HepG2 (cell line): Measurements from ENCODE around the gene IGSF5. TPM values are rescaled to one million over a fixed set of nuclear protein-coding genes. Genes with fewer than 3 reads are reported as not detected.

ENCODE experiments used
- ATAC-seq: fragments of 200-7000 bp; cut with Tn5 transposase; 3 replicates; pipeline ENCODE4 v1.9.1; 2020; ENCODE audit warnings: mild to moderate bottlenecking, moderate library complexity
- BruUV-seq: library from RNA; stranded (reverse); fragments of 400-500 nt; replicated peaks from 2 replicates; lab custom pipeline; 2021; lab: Mats Ljungman, UMichigan
- CTCF ChIA-PET: fragments of 300-600 bp; formaldehyde crosslinking; extraction: SDS; loops from one replicate; lab custom pipeline; 2021; ENCODE audit warnings: low total read pairs, inconsistent platforms, low intra/inter-chr PET ratio; lab: Yijun Ruan, JAX
- POLR2A ChIA-PET: fragments of 350-600 bp; sonication (Branson Sonifier 250); formaldehyde crosslinking; loops from one replicate; lab custom pipeline; 2020; ENCODE audit warnings: antibody characterized with exemption, inconsistent platforms; lab: Yijun Ruan, JAX
- DNase-seq: peaks from one replicate; pipeline ENCODE4 v3.0.0-alpha.2; 2015; ENCODE audit warnings: low spot score
- FAIRE-seq: peaks from 3 replicates; lab custom pipeline; 2011; peaks lifted over from hg19 to GRCh38; lab: Jason Lieb, UNC
- H2AFZ ChIP-seq: one replicate; pipeline ENCODE4 v1.6.1; 2011; ENCODE audit warnings: low read length, inconsistent platforms
- H3K27ac ChIP-seq: fragments of 300-600 bp; 3 replicates; pipeline ENCODE4 v1.8.0; 2011; ENCODE audit warnings: mixed run types, mild to moderate bottlenecking, mixed read lengths, low read length, inconsistent platforms; ENCODE audit not compliant: insufficient read depth; ENCODE audit errors: extremely low read length
- H3K27me3 ChIP-seq, 2 experiments: fragments of 200-600 bp in 1 of 2; 2 replicates in 1 of 2; 3 replicates in 1 of 2; pipeline versions ENCODE4 v1.6.0 to v1.8.0; 2011; ENCODE audit warnings: low read length in 2 of 2, mild to moderate bottlenecking in 2 of 2, moderate library complexity in 2 of 2, inconsistent platforms in 1 of 2; ENCODE audit not compliant: insufficient read depth in 2 of 2, control insufficient read depth in 1 of 2
- H3K36me3 ChIP-seq, 2 experiments: fragments of 200-600 bp in 1 of 2; replicated peaks in 1 of 2; 2 replicates in 1 of 2; 3 replicates in 1 of 2; pipeline versions ENCODE4 v1.5.1 to v1.8.0; 2011; ENCODE audit warnings: low read length in 2 of 2, inconsistent platforms in 1 of 2; ENCODE audit not compliant: insufficient read depth in 2 of 2, control insufficient read depth in 1 of 2
- H3K4me1 ChIP-seq: 2 replicates; pipeline ENCODE4 v1.5.1; 2012; ENCODE audit warnings: low read length, inconsistent platforms; ENCODE audit not compliant: insufficient read depth
- H3K4me2 ChIP-seq: 2 replicates; pipeline ENCODE4 v1.6.0; 2011; ENCODE audit warnings: low read depth, low read length, inconsistent platforms
- H3K4me3 ChIP-seq, 3 experiments: fragments of 200-600 bp in 1 of 3; sonication (generic), shearing (Covaris generic) in 1 of 3; replicated peaks in 1 of 3; 2 replicates each; pipeline ENCODE4 v1.5.1; 2011 to 2016; ENCODE audit warnings: low read length in 3 of 3, inconsistent platforms in 2 of 3, low read depth in 2 of 3, mild to moderate bottlenecking in 2 of 3, control low read depth in 1 of 3, mixed read lengths in 1 of 3; ENCODE audit not compliant: insufficient read depth in 1 of 3
- H3K79me2 ChIP-seq: one replicate; pipeline ENCODE4 v1.6.1; 2011; ENCODE audit warnings: low read length, inconsistent platforms; ENCODE audit not compliant: insufficient read depth
- H3K9ac ChIP-seq: 2 replicates; pipeline ENCODE4 v1.6.0; 2011; ENCODE audit warnings: mild to moderate bottlenecking, low read depth, low read length, inconsistent platforms; ENCODE audit not compliant: insufficient read depth
- H3K9me3 ChIP-seq: 2 replicates; pipeline ENCODE4 v1.5.1; 2012; ENCODE audit warnings: mild to moderate bottlenecking, low read length
- H4K20me1 ChIP-seq: 2 replicates; pipeline ENCODE4 v1.6.0; 2011; ENCODE audit warnings: inconsistent platforms, mild to moderate bottlenecking, low read length, moderate library complexity; ENCODE audit not compliant: insufficient read depth
- ARNTL ChIP-seq: sonication (generic); formaldehyde crosslinking; IDR thresholded peaks from 2 replicates; pipeline ENCODE4 v1.4.0; 2020; ENCODE audit warnings: mild to moderate bottlenecking, missing genetic modification reagents
- ATF7 ChIP-seq, 2 experiments: fragments of 450-650 bp in 1 of 2; sonication (generic) in 1 of 2; formaldehyde crosslinking in 1 of 2; IDR thresholded peaks; 2 replicates each; pipeline versions ENCODE4 v1.4.0 to v1.6.1; 2016 to 2020; ENCODE audit warnings: antibody characterized with exemption in 1 of 2, mild to moderate bottlenecking in 1 of 2, missing genetic modification reagents in 1 of 2
- ATF7-NPFF ChIP-seq: sonication (generic); formaldehyde crosslinking; IDR thresholded peaks from 2 replicates; pipeline ENCODE4 v1.8.1; 2023; ENCODE audit warnings: mild to moderate bottlenecking, low read depth, missing genetic modification reagents, moderate library complexity
- CREB1 ChIP-seq, 2 experiments: fragments of 450-650 bp in 1 of 2; IDR thresholded peaks; 2 replicates each; pipeline ENCODE4 v1.6.1; 2016 to 2017; ENCODE audit warnings: control low read depth in 1 of 2, mild to moderate bottlenecking in 1 of 2, missing compliant biosample characterization in 1 of 2, missing genetic modification characterization in 1 of 2
- HDAC1 ChIP-seq: sonication (generic); formaldehyde crosslinking; IDR thresholded peaks from 2 replicates; pipeline ENCODE4 v1.5.1; 2020; ENCODE audit warnings: mild to moderate bottlenecking, missing genetic modification reagents
- NFYB ChIP-seq: sonication (generic); formaldehyde crosslinking; IDR thresholded peaks from 2 replicates; pipeline ENCODE4 v1.4.0; 2020; ENCODE audit warnings: missing genetic modification reagents
- SMC3 ChIP-seq: IDR thresholded peaks from 2 replicates; pipeline ENCODE4 v1.6.1; 2011; ENCODE audit warnings: low read length, improper control_type of control experiment
- ZBTB42 ChIP-seq: sonication (generic); formaldehyde crosslinking; IDR thresholded peaks from 2 replicates; pipeline ENCODE4 v1.5.0; 2020; ENCODE audit warnings: mild to moderate bottlenecking, missing genetic modification reagents
- ZNF556 ChIP-seq: sonication (generic); formaldehyde crosslinking; IDR thresholded peaks from 2 replicates; pipeline ENCODE4 v1.4.0; 2020; ENCODE audit warnings: mild to moderate bottlenecking, missing genetic modification reagents, borderline replicate concordance
- WGBS: methylation state at CpG from one replicate; pipeline ENCODE4 v1.1.6; 2017; ENCODE audit warnings: low lambda C conversion rate; 5-methylcytosine and 5-hydroxymethylcytosine counted together
- in situ Hi-C: cut with HindIII; loops from 2 replicates; pipeline ENCODE4 v1.10.0; 2017; ENCODE audit warnings: low pct_unique_long_range_greater_than_20kb; ENCODE audit not compliant: extremely low pct_ligation_motif_present
- intact Hi-C: fragments of 100-400 bp; cut with micrococcal nuclease; formaldehyde crosslinking; loops from one replicate; pipeline ENCODE4 v1.10.0; 2022; ENCODE audit not compliant: unreplicated experiment
- polyA plus RNA-seq, 8 experiments: library from polyadenylated mRNA; depleted of rRNA in 3 of 8; stranded (reverse) in 7 of 8; unstranded in 1 of 8; fragments of >200 nt; fragmentation: Illumina TruSeq in 4 of 8; extraction: Trizol in 4 of 8; gene quantifications; 2 replicates each; pipeline versions ENCODE4 v1.2.1 to v1.2.3, GENCODE V29; 2011 to 2016; ENCODE audit warnings: low read depth in 4 of 8, missing spikeins in 1 of 8, mixed read lengths in 1 of 8; ENCODE audit not compliant: insufficient read depth in 1 of 8
- total RNA-seq, 5 experiments: library from RNA; depleted of rRNA; stranded (reverse); fragments of >200 nt; fragmentation: Illumina TruSeq; extraction: Trizol; gene quantifications; 2 replicates each; pipeline ENCODE4 v1.2.3, GENCODE V29; 2016; ENCODE audit warnings: low read depth in 1 of 5
- TF ChIP-seq, protein P1 (sequence below): sonication (generic); formaldehyde crosslinking; IDR thresholded peaks from 2 replicates; pipeline ENCODE4 v1.5.1; 2020; ENCODE audit warnings: mild to moderate bottlenecking, missing genetic modification reagents, moderate library complexity
- TF ChIP-seq, protein P2 (sequence below): sonication (generic); formaldehyde crosslinking; IDR thresholded peaks from 2 replicates; pipeline ENCODE4 v1.4.0; 2020; ENCODE audit warnings: low read depth, mild to moderate bottlenecking, missing genetic modification reagents
- TF ChIP-seq, protein P3 (sequence below): sonication (generic); formaldehyde crosslinking; conservative IDR thresholded peaks from 2 replicates; pipeline ENCODE4 v1.4.0; 2020; ENCODE audit warnings: missing genetic modification reagents
- TF ChIP-seq, protein P4 (sequence below): sonication (generic); formaldehyde crosslinking; IDR thresholded peaks from 2 replicates; pipeline ENCODE4 v1.4.0; 2020; ENCODE audit warnings: missing genetic modification reagents, borderline replicate concordance
- TF ChIP-seq, protein P5 (sequence below): sonication (generic); formaldehyde crosslinking; IDR thresholded peaks from 2 replicates; pipeline ENCODE4 v1.5.0; 2020; ENCODE audit warnings: missing genetic modification reagents

The IGSF5 gene
- total and polyA plus RNA-seq, 2 of the 13 experiments (the other 11 are each of a cell fraction or from before 2014, with no cell fraction given): not detected

DNA sequence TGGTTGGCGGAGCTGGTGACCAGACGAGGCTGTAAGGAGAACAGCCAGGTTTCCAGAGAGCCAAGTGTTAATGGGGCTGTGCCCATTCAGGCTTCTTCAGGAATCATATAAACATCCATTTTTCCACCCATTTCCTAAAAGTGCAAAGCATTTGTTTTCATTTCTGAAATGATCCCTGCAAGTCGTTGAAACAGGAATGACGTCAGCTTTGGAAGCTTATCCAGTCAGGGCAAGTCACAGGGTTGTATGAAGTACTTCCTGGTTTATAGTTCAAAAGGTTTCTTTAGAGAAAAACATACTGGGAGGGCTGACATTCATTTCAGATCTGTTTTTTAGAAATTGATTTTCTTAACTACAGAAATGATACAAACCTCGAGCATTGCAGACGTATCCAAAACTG is 29.2 kb downstream of the IGSF5 start:
- H3K27ac ChIP-seq: no peak overlapping the region
- FAIRE-seq (no peak), DNase-seq (no peak), ATAC-seq (no peak)
- no peak for TF ChIP-seq NFYB (CRISPR knock-in tag)
- no peak for TF ChIP-seq ATF7-NPFF (CRISPR knock-in tag)
- no peak for TF ChIP-seq ZBTB42 (CRISPR knock-in tag)
- TF ChIP-seq ATF7 (IDR thresholded peaks at IDR 0.05): peak; percentile 69; the same call in 1 of the 2 replicates
- no peak for TF ChIP-seq ATF7 (CRISPR knock-in tag; IDR thresholded peaks at IDR 0.05)
- TF ChIP-seq ZNF556 (CRISPR knock-in tag): no peak
- TF ChIP-seq, protein P1, sequence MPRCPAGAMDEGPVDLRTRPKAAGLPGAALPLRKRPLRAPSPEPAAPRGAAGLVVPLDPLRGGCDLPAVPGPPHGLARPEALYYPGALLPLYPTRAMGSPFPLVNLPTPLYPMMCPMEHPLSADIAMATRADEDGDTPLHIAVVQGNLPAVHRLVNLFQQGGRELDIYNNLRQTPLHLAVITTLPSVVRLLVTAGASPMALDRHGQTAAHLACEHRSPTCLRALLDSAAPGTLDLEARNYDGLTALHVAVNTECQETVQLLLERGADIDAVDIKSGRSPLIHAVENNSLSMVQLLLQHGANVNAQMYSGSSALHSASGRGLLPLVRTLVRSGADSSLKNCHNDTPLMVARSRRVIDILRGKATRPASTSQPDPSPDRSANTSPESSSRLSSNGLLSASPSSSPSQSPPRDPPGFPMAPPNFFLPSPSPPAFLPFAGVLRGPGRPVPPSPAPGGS (CRISPR knock-in tag): no peak
- TF ChIP-seq, protein P2, sequence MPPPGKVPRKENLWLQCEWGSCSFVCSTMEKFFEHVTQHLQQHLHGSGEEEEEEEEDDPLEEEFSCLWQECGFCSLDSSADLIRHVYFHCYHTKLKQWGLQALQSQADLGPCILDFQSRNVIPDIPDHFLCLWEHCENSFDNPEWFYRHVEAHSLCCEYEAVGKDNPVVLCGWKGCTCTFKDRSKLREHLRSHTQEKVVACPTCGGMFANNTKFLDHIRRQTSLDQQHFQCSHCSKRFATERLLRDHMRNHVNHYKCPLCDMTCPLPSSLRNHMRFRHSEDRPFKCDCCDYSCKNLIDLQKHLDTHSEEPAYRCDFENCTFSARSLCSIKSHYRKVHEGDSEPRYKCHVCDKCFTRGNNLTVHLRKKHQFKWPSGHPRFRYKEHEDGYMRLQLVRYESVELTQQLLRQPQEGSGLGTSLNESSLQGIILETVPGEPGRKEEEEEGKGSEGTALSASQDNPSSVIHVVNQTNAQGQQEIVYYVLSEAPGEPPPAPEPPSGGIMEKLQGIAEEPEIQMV (CRISPR knock-in tag): no peak
- TF ChIP-seq, protein P3, sequence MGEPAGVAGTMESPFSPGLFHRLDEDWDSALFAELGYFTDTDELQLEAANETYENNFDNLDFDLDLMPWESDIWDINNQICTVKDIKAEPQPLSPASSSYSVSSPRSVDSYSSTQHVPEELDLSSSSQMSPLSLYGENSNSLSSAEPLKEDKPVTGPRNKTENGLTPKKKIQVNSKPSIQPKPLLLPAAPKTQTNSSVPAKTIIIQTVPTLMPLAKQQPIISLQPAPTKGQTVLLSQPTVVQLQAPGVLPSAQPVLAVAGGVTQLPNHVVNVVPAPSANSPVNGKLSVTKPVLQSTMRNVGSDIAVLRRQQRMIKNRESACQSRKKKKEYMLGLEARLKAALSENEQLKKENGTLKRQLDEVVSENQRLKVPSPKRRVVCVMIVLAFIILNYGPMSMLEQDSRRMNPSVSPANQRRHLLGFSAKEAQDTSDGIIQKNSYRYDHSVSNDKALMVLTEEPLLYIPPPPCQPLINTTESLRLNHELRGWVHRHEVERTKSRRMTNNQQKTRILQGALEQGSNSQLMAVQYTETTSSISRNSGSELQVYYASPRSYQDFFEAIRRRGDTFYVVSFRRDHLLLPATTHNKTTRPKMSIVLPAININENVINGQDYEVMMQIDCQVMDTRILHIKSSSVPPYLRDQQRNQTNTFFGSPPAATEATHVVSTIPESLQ: no peak
- no peak for TF ChIP-seq SMC3
- TF ChIP-seq CREB1 (IDR thresholded peaks at IDR 0.05): peak; percentile 77
- TF ChIP-seq CREB1 (CRISPR knock-in tag; IDR thresholded peaks at IDR 0.05): no peak
- TF ChIP-seq HDAC1 (CRISPR knock-in tag): no peak
- TF ChIP-seq, protein P4, sequence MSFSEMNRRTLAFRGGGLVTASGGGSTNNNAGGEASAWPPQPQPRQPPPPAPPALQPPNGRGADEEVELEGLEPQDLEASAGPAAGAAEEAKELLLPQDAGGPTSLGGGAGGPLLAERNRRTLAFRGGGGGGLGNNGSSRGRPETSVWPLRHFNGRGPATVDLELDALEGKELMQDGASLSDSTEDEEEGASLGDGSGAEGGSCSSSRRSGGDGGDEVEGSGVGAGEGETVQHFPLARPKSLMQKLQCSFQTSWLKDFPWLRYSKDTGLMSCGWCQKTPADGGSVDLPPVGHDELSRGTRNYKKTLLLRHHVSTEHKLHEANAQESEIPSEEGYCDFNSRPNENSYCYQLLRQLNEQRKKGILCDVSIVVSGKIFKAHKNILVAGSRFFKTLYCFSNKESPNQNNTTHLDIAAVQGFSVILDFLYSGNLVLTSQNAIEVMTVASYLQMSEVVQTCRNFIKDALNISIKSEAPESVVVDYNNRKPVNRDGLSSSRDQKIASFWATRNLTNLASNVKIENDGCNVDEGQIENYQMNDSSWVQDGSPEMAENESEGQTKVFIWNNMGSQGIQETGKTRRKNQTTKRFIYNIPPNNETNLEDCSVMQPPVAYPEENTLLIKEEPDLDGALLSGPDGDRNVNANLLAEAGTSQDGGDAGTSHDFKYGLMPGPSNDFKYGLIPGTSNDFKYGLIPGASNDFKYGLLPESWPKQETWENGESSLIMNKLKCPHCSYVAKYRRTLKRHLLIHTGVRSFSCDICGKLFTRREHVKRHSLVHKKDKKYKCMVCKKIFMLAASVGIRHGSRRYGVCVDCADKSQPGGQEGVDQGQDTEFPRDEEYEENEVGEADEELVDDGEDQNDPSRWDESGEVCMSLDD (CRISPR knock-in tag): no peak
- TF ChIP-seq ARNTL (CRISPR knock-in tag): no peak
- TF ChIP-seq, protein P5, sequence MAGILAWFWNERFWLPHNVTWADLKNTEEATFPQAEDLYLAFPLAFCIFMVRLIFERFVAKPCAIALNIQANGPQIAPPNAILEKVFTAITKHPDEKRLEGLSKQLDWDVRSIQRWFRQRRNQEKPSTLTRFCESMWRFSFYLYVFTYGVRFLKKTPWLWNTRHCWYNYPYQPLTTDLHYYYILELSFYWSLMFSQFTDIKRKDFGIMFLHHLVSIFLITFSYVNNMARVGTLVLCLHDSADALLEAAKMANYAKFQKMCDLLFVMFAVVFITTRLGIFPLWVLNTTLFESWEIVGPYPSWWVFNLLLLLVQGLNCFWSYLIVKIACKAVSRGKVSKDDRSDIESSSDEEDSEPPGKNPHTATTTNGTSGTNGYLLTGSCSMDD: no peak
- BruUV-seq: no TSS peak
- H3K4me3 ChIP-seq: no peak overlapping the region
- no peak overlapping the region for H3K4me2 ChIP-seq
- no peaks in the 10 kb centered on the region for H3K4me1 ChIP-seq
- no peak overlapping the region for H3K9ac ChIP-seq
- no peaks in the 10 kb centered on the region for H3K36me3 ChIP-seq
- H4K20me1 ChIP-seq: no peaks in the 10 kb centered on the region
- whole genome bisulfite sequencing: 44% methylated on average over 6 of the region's 6 CpGs
- H3K27me3 ChIP-seq: no peaks in the 10 kb centered on the region
- intact Hi-C loops: no loop called here
- no peaks in the 10 kb centered on the region for H3K79me2 ChIP-seq
- no peaks in the 10 kb centered on the region for H3K9me3 ChIP-seq
- CTCF ChIA-PET: no interaction called here
- POLR2A ChIA-PET: no interaction called here
- no peak overlapping the region for H2AFZ ChIP-seq
- in situ Hi-C loops: no loop called here
